Urinary bladder (tissue), 4 donors: ENCODE measurements around the gene DCLK1. TPM values are rescaled to one million over a fixed set of nuclear protein-coding genes. Genes with fewer than 3 reads are reported as not detected.

ENCODE experiments used
- DNase-seq: peaks from one replicate; pipeline ENCODE4 v3.0.0-alpha.2; 2015; ENCODE audit errors: extremely low spot score
- H3K27ac ChIP-seq: one replicate; pipeline ENCODE4 v1.5.1; 2013; ENCODE audit warnings: low read depth, mild to moderate bottlenecking, moderate library complexity
- H3K36me3 ChIP-seq: one replicate; pipeline ENCODE4 v1.6.1; 2013; ENCODE audit warnings: mild to moderate bottlenecking, moderate library complexity; ENCODE audit not compliant: insufficient read depth
- H3K4me1 ChIP-seq: one replicate; pipeline ENCODE4 v1.6.1; 2013; ENCODE audit warnings: mild to moderate bottlenecking, moderate library complexity; ENCODE audit not compliant: insufficient read depth
- H3K4me3 ChIP-seq: one replicate; pipeline ENCODE4 v1.5.1; 2013; ENCODE audit warnings: low read depth, low read length
- WGBS: extraction: QIAGEN DNeasy Blood & Tissue Kit; methylation state at CpG from one replicate; pipeline ENCODE4 v1.1.7; 2013; 5-methylcytosine and 5-hydroxymethylcytosine counted together
- polyA plus RNA-seq: library from polyadenylated mRNA; stranded (reverse); fragments of 200-250 nt; gene quantifications from one replicate; pipeline ENCODE4 v1.2.3, GENCODE V29; 2013
- total RNA-seq: library from RNA; depleted of rRNA; stranded (reverse); fragments of >200 nt; gene quantifications from one replicate; pipeline ENCODE4 v1.2.3, GENCODE V29; 2014
- donor health status: healthy with polysubstance abuse.
- donor health status: healthy.

The DCLK1 gene
- total and polyA plus RNA-seq, 2 donors = 6.5 to 89.1 TPM

- no peaks in the 10 kb centered on the region for H3K36me3 ChIP-seq
- DNase-seq = no peak
- 75% methylated on average over 6 of the region's 6 CpGs for WGBS
- H3K4me3 ChIP-seq = no peak overlapping the region
- no peak overlapping the region for H3K27ac ChIP-seq
- no peaks in the 10 kb centered on the region for H3K4me1 ChIP-seq
Observed at GRCh38 chr13:35767256-35767976, 363.8 kb downstream of the DCLK1 start.

- WGBS = 82% methylated on average over 2 of the region's 2 CpGs
- no peak for DNase-seq
- no peak overlapping the region for H3K4me3 ChIP-seq
- no peak overlapping the region for H3K27ac ChIP-seq
- H3K4me1 ChIP-seq = no peaks in the 10 kb centered on the region
- no peaks in the 10 kb centered on the region for H3K36me3 ChIP-seq
Observed at GRCh38 chr13:35766663-35767062, 364.5 kb downstream of the DCLK1 start.

GRCh38 chr13:35765941-35766340, 365.2 kb downstream of the DCLK1 start:
- Histone ChIP-seq H3K27ac (no peak overlapping the region), H3K4me3 (no peak overlapping the region), H3K36me3 (no peaks in the 10 kb centered on the region), H3K4me1 (no peaks in the 10 kb centered on the region)
- WGBS = 95% methylated on average over 11 of the region's 11 CpGs
- DNase-seq = no peak

GRCh38 chr13:35765366-35765765, 365.8 kb downstream of the DCLK1 start:
- Histone ChIP-seq H3K27ac (no peak overlapping the region), H3K36me3 (no peaks in the 10 kb centered on the region), H3K4me3 (no peak overlapping the region), H3K4me1 (no peaks in the 10 kb centered on the region)
- 64% methylated on average over 5 of the region's 5 CpGs for WGBS
- DNase-seq = no peak

- no peak overlapping the region for H3K27ac ChIP-seq
- no peak for DNase-seq
- H3K36me3 ChIP-seq = no peaks in the 10 kb centered on the region
- WGBS = 74% methylated on average over 4 of the region's 4 CpGs
- H3K4me3 ChIP-seq = no peak overlapping the region
- no peaks in the 10 kb centered on the region for H3K4me1 ChIP-seq
Observed at GRCh38 chr13:35764326-35765015, 366.7 kb downstream of the DCLK1 start.

GRCh38 chr13:35763782-35764123, 367.4 kb downstream of the DCLK1 start:
- Histone ChIP-seq H3K27ac (no peak overlapping the region), H3K36me3 (no peaks in the 10 kb centered on the region), H3K4me1 (no peaks in the 10 kb centered on the region), H3K4me3 (no peak overlapping the region)
- WGBS = 77% methylated on average over 7 of the region's 7 CpGs
- DNase-seq = no peak

DNA sequence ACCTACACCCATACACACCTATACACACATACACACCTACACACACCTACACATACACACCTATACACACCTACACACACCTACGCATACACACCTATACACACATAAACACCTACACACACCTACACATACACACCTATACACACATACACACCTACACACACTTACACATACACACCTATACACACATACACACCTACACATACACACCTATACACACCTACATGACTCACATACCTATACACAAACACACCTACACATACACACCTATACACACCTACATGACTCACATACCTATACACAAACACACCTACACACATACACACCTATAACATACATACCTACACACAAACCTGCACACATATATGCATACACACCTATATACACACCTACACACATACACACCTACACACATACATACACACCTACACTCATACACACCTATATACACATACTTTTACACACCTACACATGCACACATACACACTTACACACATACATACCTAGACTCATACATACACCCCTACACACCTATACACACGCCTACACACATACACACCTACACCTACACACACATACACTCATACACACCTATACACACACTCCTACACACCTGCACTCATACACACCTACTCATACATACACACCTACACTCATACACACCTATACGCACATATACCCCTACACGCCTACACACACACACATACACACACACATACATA, 368.0 kb downstream of the DCLK1 start:
- Histone ChIP-seq H3K27ac (no peak overlapping the region), H3K4me1 (no peaks in the 10 kb centered on the region), H3K4me3 (no peak overlapping the region), H3K36me3 (no peaks in the 10 kb centered on the region)
- no peak for DNase-seq
- 83% methylated on average over 4 of the region's 4 CpGs for WGBS

GRCh38 chr13:35761440-35762252, 369.5 kb downstream of the DCLK1 start:
- Histone ChIP-seq H3K27ac (no peak overlapping the region), H3K4me1 (no peaks in the 10 kb centered on the region), H3K4me3 (no peak overlapping the region), H3K36me3 (no peaks in the 10 kb centered on the region)
- DNase-seq = no peak
- 90% methylated on average over 2 of the region's 2 CpGs for WGBS

DNA sequence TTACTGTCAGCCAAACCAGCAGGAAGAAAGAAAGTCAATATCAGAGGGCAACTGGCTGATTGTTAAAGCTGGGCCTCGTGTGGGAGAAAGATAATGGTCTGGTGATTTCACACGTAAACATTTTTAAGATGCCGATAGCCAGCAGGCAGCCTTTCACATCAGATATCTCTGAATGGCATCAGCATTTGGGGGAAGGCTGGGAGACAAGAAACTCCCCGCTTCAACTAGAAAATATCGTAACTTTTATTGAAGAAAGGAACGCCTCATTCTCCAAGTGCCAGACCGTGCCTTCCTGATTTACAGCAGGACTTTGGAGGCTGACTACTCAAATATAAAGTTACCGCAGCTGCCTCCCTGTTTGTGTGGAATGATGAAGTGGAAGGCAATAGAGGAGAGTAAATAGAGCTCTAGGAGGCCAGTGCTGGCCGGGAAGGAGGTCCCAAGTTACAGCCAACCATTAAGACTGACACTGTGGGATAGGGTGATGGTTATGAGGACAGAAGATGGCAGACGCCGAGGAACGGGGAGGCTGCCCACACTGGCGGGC, 370.4 kb downstream of the DCLK1 start:
- no peaks in the 10 kb centered on the region for H3K4me1 ChIP-seq
- no peaks in the 10 kb centered on the region for H3K36me3 ChIP-seq
- 45% methylated on average over 13 of the region's 13 CpGs for WGBS
- DNase-seq = no peak
- no peak overlapping the region for H3K27ac ChIP-seq
- no peak overlapping the region for H3K4me3 ChIP-seq

- no peaks in the 10 kb centered on the region for H3K36me3 ChIP-seq
- H3K4me3 ChIP-seq = no peak overlapping the region
- no peak overlapping the region for H3K27ac ChIP-seq
- no peaks in the 10 kb centered on the region for H3K4me1 ChIP-seq
- 79% methylated on average over 2 of the region's 2 CpGs for WGBS
- no peak for DNase-seq
Observed at GRCh38 chr13:35747594-35747993, 383.6 kb downstream of the DCLK1 start.

GRCh38 chr13:35744566-35745178, 386.5 kb downstream of the DCLK1 start:
- Histone ChIP-seq H3K4me3 (no peak overlapping the region), H3K27ac (no peak overlapping the region), H3K4me1 (no peaks in the 10 kb centered on the region), H3K36me3 (no peaks in the 10 kb centered on the region)
- WGBS = 47% methylated on average over 9 of the region's 9 CpGs
- DNase-seq = no peak

DNA sequence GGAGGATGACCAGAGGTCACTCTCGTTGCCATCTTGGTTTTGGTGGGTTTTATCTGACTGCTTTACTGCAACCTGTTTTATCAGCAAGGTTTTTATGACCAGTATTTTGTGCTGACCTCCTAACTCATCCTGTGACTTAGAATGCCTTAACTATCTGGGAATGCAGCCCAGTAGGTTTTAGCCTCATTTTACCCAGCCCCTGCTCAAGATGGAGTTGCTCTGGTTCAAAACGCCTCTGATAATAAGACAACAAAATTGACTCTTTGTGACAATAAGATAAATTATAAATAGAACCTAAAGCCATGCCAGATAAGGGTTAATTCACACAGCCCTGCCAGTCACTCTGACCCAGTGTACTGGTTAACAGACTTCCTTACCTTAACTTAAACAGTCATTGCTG, 387.0 kb downstream of the DCLK1 start:
- Histone ChIP-seq H3K4me1 (no peaks in the 10 kb centered on the region), H3K27ac (no peak overlapping the region), H3K4me3 (no peak overlapping the region), H3K36me3 (no peaks in the 10 kb centered on the region)
- DNase-seq = no peak
- WGBS = 57% methylated on average over 2 of the region's 2 CpGs

- Histone ChIP-seq H3K4me3 (no peak overlapping the region), H3K27ac (no peak overlapping the region), H3K4me1 (no peaks in the 10 kb centered on the region), H3K36me3 (no peaks in the 10 kb centered on the region)
- DNase-seq = no peak
- WGBS = 73% methylated on average over 3 of the region's 3 CpGs
Observed at GRCh38 chr13:35743165-35743564, 388.0 kb downstream of the DCLK1 start.
